RWPE1 (cell line): ENCODE results near the gene CPTP.

ENCODE experiments used
- CTCF ChIA-PET: fragments of 350-600 bp; sonication (Branson Sonifier 250); formaldehyde crosslinking; extraction: SDS; loops from one replicate; lab custom pipeline; 2021; lab: Yijun Ruan, JAX
- POLR2A ChIA-PET: fragments of 400-600 bp; formaldehyde crosslinking; extraction: SDS; loops from one replicate; lab custom pipeline; 2020; ENCODE audit warnings: antibody characterized with exemption; ENCODE audit not compliant: low non-redundant PET; lab: Yijun Ruan, JAX
- DNase-seq: peaks from one replicate; pipeline ENCODE4 v3.0.0; 2012; ENCODE audit warnings: low spot score
- H3K27ac ChIP-seq: fragments of 450-650 bp; 2 replicates; pipeline ENCODE4 v1.5.1; 2017
- TF ChIP-seq, protein P1 (sequence below): fragments of 450-650 bp; conservative IDR thresholded peaks from 2 replicates; pipeline ENCODE4 v1.5.1; 2017; ENCODE audit warnings: low read depth, mild to moderate bottlenecking

Gene CPTP

DNA sequence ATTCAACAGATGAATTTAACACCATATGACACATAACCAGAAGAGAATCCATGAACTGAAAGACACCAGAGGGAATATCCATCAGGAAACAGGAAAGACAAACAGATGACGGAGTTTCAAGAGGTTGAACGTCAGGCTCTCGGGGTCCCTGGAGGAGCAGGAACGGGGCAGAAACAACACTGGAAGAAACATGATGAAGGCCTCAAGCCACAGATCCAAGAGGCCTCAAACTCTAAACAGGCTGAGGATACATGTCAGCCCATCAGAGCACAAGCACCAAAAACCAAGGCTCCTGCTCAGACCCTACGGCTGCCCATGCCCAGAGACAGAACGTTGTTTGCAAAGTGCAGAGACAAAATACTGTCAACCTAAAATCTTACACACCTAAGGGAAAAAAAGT, 7.2 kb upstream of the CPTP start:
- peak overlapping the region; percentile 100 for H3K27ac ChIP-seq
- TF ChIP-seq, protein P1, sequence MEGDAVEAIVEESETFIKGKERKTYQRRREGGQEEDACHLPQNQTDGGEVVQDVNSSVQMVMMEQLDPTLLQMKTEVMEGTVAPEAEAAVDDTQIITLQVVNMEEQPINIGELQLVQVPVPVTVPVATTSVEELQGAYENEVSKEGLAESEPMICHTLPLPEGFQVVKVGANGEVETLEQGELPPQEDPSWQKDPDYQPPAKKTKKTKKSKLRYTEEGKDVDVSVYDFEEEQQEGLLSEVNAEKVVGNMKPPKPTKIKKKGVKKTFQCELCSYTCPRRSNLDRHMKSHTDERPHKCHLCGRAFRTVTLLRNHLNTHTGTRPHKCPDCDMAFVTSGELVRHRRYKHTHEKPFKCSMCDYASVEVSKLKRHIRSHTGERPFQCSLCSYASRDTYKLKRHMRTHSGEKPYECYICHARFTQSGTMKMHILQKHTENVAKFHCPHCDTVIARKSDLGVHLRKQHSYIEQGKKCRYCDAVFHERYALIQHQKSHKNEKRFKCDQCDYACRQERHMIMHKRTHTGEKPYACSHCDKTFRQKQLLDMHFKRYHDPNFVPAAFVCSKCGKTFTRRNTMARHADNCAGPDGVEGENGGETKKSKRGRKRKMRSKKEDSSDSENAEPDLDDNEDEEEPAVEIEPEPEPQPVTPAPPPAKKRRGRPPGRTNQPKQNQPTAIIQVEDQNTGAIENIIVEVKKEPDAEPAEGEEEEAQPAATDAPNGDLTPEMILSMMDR, result no peak
- POLR2A ChIA-PET, result no interaction called here
- CTCF ChIA-PET, result interaction anchor here (1.5 kb wide), 1 partner anchor 188 kb away, joined by 4 read pairs; no protein-coding TSS in a partner anchor
- no peak for DNase-seq

DNA sequence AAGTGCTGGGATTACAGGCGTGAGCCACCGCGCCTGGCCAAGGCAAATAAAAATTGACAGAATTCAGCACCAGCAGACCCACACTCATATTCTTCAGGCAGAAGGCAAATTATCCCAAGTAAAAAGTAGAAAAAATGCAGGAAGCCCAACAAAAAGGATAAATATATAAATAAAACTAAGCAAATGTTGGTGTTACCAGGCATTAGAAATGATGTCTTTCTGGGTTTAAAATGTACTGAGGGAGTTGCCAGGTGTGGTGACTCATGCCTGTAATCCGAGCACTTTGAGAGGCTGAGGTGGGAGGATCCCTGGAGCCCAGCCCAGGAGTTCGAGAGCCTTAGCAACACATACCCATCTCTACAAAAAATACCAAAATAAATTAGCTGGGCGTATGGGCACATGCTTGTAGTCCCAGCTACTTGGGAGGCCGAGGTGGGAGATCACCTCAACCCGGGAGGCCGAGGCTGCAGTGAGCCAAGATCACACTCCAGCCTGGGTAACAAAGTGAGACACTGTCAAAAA, 6.4 kb upstream of the CPTP start:
- DNase-seq, result no peak
- ChIA-PET CTCF (interaction anchor here (1.0 to 1.5 kb wide), 2 partner anchors 54 to 187 kb away, joined by 3 to 4 read pairs; no protein-coding TSS in a partner anchor), POLR2A (interaction anchor here (0.8 kb wide), 1 partner anchor 13 kb away, joined by 4 read pairs; no protein-coding TSS in a partner anchor)
- H3K27ac ChIP-seq, result peak overlapping the region; percentile 100
- TF ChIP-seq, protein P1, result no peak

DNA sequence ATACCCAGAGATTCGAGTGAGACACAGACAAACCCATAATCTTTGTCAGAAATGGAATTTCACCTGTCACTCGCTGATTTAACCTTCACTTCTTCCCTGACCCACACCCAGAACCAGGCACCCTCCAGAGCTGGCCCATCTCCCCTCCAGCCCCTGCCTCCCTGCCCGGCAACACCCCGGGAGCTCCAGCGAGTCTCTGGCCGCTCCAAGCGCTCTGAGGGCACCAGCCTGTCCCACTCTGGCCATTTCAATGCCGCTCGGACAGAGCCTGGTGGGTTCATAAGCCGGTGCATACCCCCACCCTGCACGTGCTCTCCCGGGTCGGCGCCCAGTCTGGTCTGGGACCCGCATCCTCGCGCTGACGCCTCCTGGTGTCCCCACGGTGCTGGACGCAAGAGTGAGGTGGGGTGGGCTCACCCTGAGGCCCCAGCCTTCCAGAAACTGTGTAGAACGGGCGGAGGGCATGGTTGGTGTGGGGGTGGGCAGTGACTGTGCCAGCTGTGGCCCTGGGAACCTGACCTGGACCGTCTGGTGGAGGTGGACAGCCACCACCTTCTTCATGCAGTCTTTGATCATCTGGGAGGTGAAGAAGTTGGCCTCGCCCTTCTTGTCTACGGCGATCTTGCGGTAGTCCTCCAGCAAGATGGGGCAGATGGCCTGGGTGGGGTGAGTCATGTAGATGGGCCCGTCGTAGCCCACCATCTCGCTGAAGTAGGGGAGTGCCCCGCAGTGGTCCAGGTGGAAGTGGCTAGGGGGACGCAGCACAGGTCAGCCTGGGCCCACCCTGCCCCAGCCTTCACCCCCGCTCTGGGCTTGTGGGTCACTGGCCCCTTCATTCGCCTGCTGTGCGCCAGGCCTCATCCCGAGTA, 5.6 kb upstream of the CPTP start:
- no peak for DNase-seq
- H3K27ac ChIP-seq, result peak overlapping the region; percentile 100
- ChIA-PET CTCF (interaction anchor here (1.0 to 1.5 kb wide), 2 partner anchors 53 to 186 kb away, joined by 3 to 4 read pairs; no protein-coding TSS in a partner anchor), POLR2A (interaction anchor here (0.8 kb wide), 1 partner anchor 14 kb away, joined by 4 read pairs; no protein-coding TSS in a partner anchor)
- TF ChIP-seq, protein P1, result no peak

DNA sequence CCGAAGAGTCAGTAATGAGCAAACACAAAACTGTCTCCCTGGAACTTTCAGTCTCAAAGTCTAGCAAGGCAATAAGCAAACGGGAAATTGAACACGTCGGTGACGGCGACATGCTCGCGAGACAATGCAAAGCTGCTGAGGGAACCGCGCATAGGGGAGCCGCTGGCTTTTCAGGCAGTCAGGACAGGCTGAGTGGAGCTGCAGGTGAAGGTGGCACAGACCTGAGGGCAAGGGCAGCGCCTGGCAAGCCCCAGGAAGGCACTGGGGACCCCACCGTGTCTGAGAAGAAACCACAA, 5.0 kb upstream of the CPTP start:
- CTCF ChIA-PET, result no interaction called here
- TF ChIP-seq, protein P1, result no peak
- H3K27ac ChIP-seq, result peak overlapping the region; percentile 100
- POLR2A ChIA-PET, result no interaction called here
- no peak for DNase-seq

DNA sequence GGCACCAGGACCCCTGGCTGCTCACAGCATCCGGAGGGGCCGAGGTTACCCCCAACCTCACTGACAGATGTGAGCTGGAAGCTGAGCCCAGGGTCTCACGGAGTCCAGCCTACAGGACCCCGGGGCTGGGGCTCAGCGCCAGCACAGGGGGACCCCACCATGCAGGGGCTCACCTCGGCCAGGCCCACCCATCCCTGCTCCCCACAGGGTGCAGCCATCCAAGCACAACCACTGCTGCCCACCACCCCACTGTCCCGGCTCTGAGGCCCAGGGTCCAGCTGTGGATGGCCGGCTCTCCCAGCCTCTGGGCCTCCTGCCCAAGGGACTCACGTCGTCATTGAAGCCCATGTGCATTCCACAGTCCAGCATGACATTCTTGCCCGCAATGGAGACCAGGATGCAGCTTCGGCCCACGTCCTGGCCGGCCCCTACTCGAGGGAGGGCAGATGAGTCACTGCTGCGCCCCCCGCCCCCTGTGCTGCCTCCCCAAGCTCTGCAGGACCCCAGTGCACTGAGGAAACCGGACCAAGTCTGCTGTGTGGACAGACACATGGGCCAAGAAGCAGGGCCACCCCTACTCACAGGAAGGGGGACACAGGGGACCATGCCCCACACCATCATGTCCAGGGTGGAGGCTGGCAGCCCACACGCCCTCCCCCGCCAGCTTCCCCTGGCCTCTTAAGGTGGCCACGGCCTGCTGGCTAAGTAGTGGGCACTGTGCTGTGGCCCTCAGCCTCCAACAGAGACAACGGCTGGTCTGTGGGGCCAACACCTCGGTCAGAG, 3.7 kb upstream of the CPTP start:
- ChIA-PET CTCF (no interaction called here), POLR2A (no interaction called here)
- peak overlapping the region; percentile 100 for H3K27ac ChIP-seq
- no peak for DNase-seq
- TF ChIP-seq, protein P1, result no peak

DNA sequence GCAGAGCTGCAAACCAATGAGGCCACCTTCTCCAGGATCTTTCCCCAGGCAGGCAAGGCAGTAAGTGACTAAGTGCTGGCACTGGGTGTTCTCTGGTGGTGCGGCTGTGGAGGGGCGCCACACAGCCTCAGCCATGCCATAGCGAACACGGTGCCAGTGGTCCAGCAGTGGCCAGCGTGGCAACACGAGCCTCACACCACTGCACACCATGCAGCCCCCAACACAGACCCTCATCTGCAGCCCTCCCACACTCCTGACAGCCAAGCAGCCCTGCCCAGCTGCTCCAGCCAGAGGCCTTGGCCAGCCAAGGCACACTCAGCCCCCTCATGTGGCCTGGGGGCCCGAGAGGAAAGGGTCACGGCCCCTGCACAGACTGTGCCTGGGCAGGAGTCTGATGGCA, 3.1 kb upstream of the CPTP start:
- no peak for DNase-seq
- CTCF ChIA-PET, result no interaction called here

More for the DNA sequence above, 3.1 kb upstream of the CPTP start:
- TF ChIP-seq, protein P1, result no peak
- POLR2A ChIA-PET, result no interaction called here
- peak overlapping the region; percentile 100 for H3K27ac ChIP-seq
